Adrenal gland (tissue), 5 donors: ENCODE results near the gene LAPTM5.

ENCODE experiments used
- CTCF ChIP-seq, 6 experiments: fragments of 450-650 bp in 4 of 6; fragments of 200-600 bp in 2 of 6; sonication (generic) in 1 of 6; IDR thresholded peaks; 1 replicate in 5 of 6; 2 replicates in 1 of 6; pipeline versions ENCODE4 v1.5.1 to v1.8.0; 2016 to 2021; ENCODE audit warnings: antibody characterized with exemption in 6 of 6, mild to moderate bottlenecking in 2 of 6, moderate library complexity in 1 of 6
- POLR2A ChIP-seq, 2 donors: fragments of 450-650 bp; IDR thresholded peaks; one replicate each; pipeline ENCODE4 v1.6.1; 2017; ENCODE audit warnings: antibody characterized with exemption in 2 of 2, mild to moderate bottlenecking in 2 of 2, moderate library complexity in 1 of 2
- donor health status: DM: no; HTN: no; CAD: no.

- TF ChIP-seq CTCF (IDR thresholded peaks at IDR 0.05) (no peak), POLR2A (IDR thresholded peaks at IDR 0.05) (no peak)
Observed at GRCh38 chr1:30785181-30785580, 27.6 kb upstream of the LAPTM5 start.
